ENCODE data around the gene SPATA24.

SPATA24 gene

DNA sequence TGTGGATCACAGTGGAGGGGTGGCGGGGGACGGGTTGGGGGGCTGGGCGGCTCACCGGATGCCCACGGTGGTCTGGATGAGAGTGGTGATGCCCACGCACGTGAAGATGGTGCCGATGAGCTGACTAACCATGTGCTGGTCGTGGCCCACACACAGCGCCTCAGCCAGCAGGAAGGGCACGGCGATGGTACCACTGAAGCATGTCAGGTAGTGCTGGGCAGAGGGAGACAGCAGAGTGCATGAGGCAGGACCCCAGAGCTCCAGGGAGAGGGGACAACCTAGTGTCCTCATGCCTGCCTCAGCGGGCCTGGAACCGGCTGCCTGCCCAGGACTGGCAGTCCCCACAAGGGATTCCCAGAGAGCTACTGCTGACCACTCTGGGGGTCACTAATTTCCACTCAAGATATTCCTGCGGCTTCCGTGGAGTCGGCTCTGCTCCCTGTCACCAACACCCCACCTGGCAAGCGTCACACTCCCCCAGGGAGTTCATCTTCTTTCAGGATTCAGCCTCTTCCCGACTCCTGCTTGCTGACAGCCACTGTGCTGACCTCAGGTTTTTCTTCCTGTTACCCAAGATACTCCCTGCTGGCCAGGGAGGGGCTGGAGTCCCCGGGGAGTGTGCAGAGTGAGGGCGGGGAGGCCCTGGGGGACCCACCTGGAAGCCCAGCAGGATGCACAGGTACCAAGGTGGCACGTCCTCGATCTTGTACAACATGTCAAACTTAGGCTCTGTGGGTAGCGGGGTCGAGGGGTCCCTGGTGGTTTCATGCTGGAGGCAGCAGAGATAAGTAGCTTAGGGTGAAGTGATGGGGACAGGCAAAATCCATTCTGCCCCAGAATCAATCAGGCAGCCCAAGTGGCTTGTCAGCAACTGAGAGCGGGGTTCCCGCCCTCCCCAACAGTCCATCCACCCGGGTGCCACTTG, 21.8 kb downstream of the SPATA24 start:
- no peak overlapping the region for H3K4me3 ChIP-seq (ENCODE audit: low read depth, low read length)
- no peak for TF ChIP-seq CTCF (IDR thresholded peaks at IDR 0.05; ENCODE audit: insufficient read depth, low read depth, low read length, missing control alignments)
- no peak for DNase-seq (ENCODE audit: low read depth)

DNA sequence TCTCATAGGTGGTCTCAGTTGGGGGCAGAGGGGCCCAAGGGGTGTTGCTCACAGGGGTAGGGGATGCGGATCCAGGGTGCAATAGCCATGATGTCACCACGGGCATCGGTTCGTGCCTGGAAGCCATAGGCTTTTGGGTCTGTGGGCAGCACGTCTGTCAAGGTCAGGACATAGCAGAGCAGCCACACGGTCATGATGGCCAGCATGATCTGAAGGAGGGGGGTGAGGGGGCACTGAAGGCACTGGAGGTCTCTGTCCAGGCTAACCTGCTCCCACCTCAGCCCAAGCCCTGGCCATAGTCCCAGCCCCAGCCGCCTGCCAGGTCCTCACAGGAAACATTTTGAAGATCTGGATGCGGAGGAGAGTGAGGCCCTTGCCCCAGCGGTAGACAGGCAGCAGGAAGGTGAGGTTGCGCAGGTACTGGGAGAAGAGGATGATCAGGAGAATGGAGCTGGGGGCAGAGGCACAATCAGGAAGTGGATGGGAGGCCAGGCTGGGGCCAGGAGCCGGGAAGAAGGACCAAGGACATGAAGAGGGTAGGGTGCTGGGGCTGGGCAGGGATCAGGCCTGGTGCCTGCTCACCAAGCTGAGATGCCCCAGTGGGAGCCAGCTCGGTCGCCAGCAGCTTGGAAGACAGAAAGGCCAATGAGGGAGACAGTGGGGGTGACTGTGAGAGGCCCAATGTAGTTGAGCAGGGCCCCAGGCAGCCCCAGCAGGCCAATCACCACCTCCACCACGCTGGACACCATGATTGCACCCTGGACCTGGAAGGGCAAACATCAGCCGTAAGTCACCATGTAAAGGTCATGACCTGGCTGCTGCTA, 24.1 kb downstream of the SPATA24 start:
- no peak for TF ChIP-seq CTCF (IDR thresholded peaks at IDR 0.05; ENCODE audit: insufficient read depth, low read depth, low read length, missing control alignments)
- no peak for DNase-seq (ENCODE audit: low read depth)

DNA sequence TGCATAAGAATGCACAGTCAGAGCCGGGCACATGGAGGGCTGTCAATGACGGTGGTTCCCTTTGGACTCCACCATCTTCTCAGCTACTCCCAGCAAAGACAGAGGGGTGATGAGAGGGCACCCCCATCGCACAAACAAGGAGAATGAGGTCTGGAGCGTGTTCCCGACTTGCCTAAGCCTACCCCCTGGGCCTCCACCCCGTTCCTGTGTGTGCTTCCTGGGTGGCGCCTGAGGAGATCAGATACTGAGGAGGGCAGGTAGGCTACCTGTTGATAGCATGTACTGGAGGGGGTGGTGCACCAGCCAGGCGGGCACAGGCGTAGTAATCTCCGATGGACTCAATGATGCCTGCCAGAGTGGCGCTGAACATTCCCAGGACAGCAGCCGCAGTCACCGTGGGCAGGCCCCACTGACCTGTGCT, 24.9 kb downstream of the SPATA24 start:
- no peak overlapping the region for H3K4me3 ChIP-seq (ENCODE audit: low read depth, low read length)
- DNase-seq (ENCODE audit: low read depth): no peak
- TF ChIP-seq CTCF (IDR thresholded peaks at IDR 0.05; ENCODE audit: insufficient read depth, low read depth, low read length, missing control alignments): no peak

More for the DNA sequence above, 24.1 kb downstream of the SPATA24 start:
- no peak overlapping the region for H3K4me3 ChIP-seq (ENCODE audit: low read depth, low read length)

GRCh38 chr5:139378101-139378825, 25.6 kb downstream of the SPATA24 start:
- H3K4me3 ChIP-seq (ENCODE audit: low read depth, low read length): no peak overlapping the region
- TF ChIP-seq CTCF (IDR thresholded peaks at IDR 0.05; ENCODE audit: insufficient read depth, low read depth, low read length, missing control alignments): no peak
- DNase-seq (ENCODE audit: low read depth): no peak

GRCh38 chr5:139377226-139377625, 26.7 kb downstream of the SPATA24 start:
- no peak overlapping the region for H3K4me3 ChIP-seq (ENCODE audit: low read depth, low read length)
- no peak for DNase-seq (ENCODE audit: low read depth)
- no peak for TF ChIP-seq CTCF (IDR thresholded peaks at IDR 0.05; ENCODE audit: insufficient read depth, low read depth, low read length, missing control alignments)

DNA sequence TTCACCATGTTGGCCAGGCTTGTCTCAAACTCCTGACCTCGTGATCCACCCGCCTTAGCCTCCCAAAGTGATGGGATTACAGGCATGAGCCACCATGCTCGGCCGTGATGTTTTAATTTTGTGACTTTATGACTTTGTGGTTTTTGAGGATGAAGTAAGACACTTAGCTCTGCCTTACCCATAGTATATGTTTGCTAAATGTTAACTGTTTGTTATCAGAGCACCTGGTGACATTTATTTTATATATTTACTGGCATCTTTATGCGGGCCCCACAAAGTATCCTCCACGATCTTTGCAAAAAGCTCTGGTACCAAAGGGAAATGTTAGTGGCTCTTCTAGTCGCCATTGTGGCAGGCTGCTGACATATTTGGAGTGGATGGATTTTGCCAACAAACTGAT, 27.5 kb downstream of the SPATA24 start:
- no peak for DNase-seq (ENCODE audit: low read depth)
- no peak for TF ChIP-seq CTCF (IDR thresholded peaks at IDR 0.05; ENCODE audit: insufficient read depth, low read depth, low read length, missing control alignments)
- H3K4me3 ChIP-seq (ENCODE audit: low read depth, low read length): no peak overlapping the region

Data from GM12865 (cell line).